Stimulated activated naive CD8-positive, alpha-beta T cell treated with anti-CD3 and anti-CD28 coated beads, Interleukin-15, amount 100 ng/mL, for 72 hours (primary cell): ENCODE results near the gene GADD45G.
A peak's percentile ranks its signal among the peaks of the same experiment; 100 is the strongest.

Experiments
- ATAC-seq: fragments of 150-1000 bp; cut with Tn5 transposase; 2 replicates; pipeline ENCODE4 v1.10.0; 2021; ENCODE audit warnings: mild to moderate bottlenecking, moderate library complexity
- DNase-seq, 2 donors: peaks; one replicate each; pipeline ENCODE4 v3.0.0; 2021 to 2022
- H3K27ac Mint-ChIP-seq, 2 donors: one replicate each; pipeline ENCODE4 v1.8.0; 2022; ENCODE audit warnings: mild to moderate bottlenecking in 2 of 2, mixed read lengths in 2 of 2, moderate library complexity in 2 of 2
- H3K27me3 Mint-ChIP-seq: one replicate; pipeline ENCODE4 v1.8.0; 2022; ENCODE audit warnings: mixed read lengths
- H3K4me1 Mint-ChIP-seq: one replicate; pipeline ENCODE4 v1.8.0; 2022; ENCODE audit warnings: mild to moderate bottlenecking, mixed read lengths
- H3K4me3 Mint-ChIP-seq, 2 donors: one replicate each; pipeline ENCODE4 v1.8.0; 2022; ENCODE audit warnings: mild to moderate bottlenecking in 2 of 2, mixed read lengths in 2 of 2, moderate library complexity in 1 of 2
- H3K9me3 Mint-ChIP-seq, 2 donors: one replicate each; pipeline ENCODE4 v1.8.0; 2022; ENCODE audit warnings: mixed read lengths in 2 of 2

GADD45G gene

GRCh38 chr9:89615661-89616060 is 10.8 kb downstream of the GADD45G start:
- Mint-ChIP-seq H3K4me1 (peaks cover 10% of the 10 kb centered on the region), H3K27ac (peak overlapping the region in 1 of 2 donors; percentile 93), H3K4me3 (no peak overlapping the region), H3K27me3 (peaks cover 11% of the 10 kb centered on the region), H3K9me3 (no peaks in the 10 kb centered on the region)
- ATAC-seq (no peak), DNase-seq (no peak)

DNA sequence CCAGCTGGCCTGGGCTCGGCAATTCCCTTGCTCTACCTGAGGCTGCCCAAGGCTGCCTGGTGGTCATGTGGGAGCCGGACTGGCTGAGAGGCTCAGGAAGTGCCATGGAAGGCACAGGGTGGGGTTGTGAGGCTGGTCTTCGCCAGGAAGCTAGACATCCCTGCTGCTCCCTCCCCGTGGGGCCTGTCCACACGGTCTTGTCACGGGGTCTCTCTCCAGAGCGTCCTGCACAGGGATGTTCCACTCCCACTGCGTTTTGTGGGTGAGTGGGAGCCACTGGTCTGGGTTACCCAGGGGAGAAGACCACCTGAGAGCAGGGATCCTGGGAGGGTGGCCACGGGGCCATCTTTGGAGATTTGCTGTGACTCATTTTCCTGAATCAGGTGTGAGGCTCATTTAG is 11.6 kb downstream of the GADD45G start:
- H3K27me3 Mint-ChIP-seq = peaks cover 7% of the 10 kb centered on the region
- H3K27ac Mint-ChIP-seq = no peak overlapping the region

GRCh38 chr9:89617978-89618377 is 13.2 kb downstream of the GADD45G start:
- Mint-ChIP-seq H3K4me3 (no peak overlapping the region), H3K4me1 (peaks cover 10% of the 10 kb centered on the region), H3K9me3 (no peaks in the 10 kb centered on the region), H3K27ac (no peak overlapping the region), H3K27me3 (peaks cover 1% of the 10 kb centered on the region)
- DNase-seq (no peak), ATAC-seq (no peak)

More for the DNA sequence above, 11.6 kb downstream of the GADD45G start:
- no peak for ATAC-seq
- Mint-ChIP-seq H3K4me1 (peaks cover 10% of the 10 kb centered on the region), H3K9me3 (no peaks in the 10 kb centered on the region), H3K4me3 (no peak overlapping the region)
- DNase-seq = no peak

- Mint-ChIP-seq H3K9me3 (no peaks in the 10 kb centered on the region), H3K27ac (no peak overlapping the region), H3K4me1 (peaks cover 3% of the 10 kb centered on the region), H3K4me3 (no peak overlapping the region), H3K27me3 (peaks cover 12% of the 10 kb centered on the region)
- DNase-seq = no peak
- peak; percentile 43 for ATAC-seq
Measured at GRCh38 chr9:89619019-89619418, 14.2 kb downstream of the GADD45G start.

DNA sequence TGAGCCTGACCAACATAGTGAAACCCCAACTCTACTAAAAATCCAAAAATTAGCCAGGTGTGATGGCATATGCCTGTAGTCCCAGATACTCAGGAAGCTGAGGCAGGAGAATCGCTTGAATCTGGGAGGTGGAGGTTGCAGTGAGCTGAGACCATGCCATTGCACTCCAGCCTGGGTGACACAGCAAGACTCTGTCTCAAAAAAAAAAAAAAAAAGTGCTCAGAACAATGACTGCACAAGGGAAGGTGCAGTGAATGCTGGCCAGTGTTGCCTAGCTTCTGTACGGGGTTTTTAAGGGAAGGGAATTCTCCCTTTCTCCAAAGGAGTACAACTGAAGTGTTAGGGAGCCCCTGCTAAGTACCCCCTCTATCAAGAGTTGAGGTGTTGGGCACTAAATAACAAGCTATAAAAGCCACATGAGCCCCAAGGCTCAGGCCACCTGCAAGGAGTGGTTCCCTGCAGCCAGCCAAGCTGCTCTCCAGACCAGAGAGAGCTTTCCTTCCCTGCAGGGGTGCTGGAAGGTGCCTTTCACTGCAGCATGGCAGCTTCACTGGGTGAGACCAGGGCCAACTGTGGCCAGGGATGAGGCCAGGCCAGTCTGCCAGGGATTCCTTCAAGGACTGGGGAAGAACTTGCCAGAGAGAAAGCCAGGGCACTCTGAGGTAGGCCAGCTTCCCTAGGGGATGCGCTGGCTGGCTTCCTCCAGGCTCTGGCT is 14.8 kb downstream of the GADD45G start:
- Mint-ChIP-seq H3K27me3 (peaks cover 17% of the 10 kb centered on the region), H3K9me3 (no peaks in the 10 kb centered on the region)

GRCh38 chr9:89621031-89621430 is 16.2 kb downstream of the GADD45G start:
- H3K9me3 Mint-ChIP-seq = no peaks in the 10 kb centered on the region
- no peak overlapping the region for H3K27ac Mint-ChIP-seq
- H3K4me3 Mint-ChIP-seq = no peak overlapping the region
- peaks cover 18% of the 10 kb centered on the region for H3K27me3 Mint-ChIP-seq
- ATAC-seq (no peak), DNase-seq (no peak)
- H3K4me1 Mint-ChIP-seq = no peaks in the 10 kb centered on the region

More for the DNA sequence above, 14.8 kb downstream of the GADD45G start:
- no peak overlapping the region for H3K4me3 Mint-ChIP-seq
- H3K27ac Mint-ChIP-seq = no peak overlapping the region
- DNase-seq (no peak), ATAC-seq (no peak)
- H3K4me1 Mint-ChIP-seq = no peaks in the 10 kb centered on the region

DNA sequence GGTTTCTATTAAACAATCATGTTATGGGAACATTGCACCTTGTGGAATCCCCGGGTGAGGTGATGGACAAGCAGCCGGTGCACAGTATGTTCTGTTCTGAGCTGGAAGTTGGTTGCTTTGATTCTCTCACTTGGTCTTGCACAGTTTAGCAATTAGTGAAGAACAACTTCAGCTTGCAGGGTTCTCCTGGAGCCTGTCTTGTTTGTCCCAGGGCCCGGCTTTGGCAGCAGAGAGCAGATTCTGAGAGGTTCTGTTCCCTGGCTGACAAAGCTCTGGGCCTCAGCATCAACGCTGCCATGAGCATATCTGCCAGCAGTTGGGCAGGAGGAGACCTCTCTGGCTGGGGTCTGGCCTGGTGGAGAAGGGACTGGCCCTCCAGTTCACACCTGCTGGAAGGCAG is 16.9 kb downstream of the GADD45G start:
- Mint-ChIP-seq H3K9me3 (no peaks in the 10 kb centered on the region), H3K4me3 (no peak overlapping the region), H3K4me1 (no peaks in the 10 kb centered on the region), H3K27me3 (peaks cover 18% of the 10 kb centered on the region), H3K27ac (no peak overlapping the region)
- DNase-seq = no peak
- ATAC-seq = no peak

- Mint-ChIP-seq H3K27me3 (peaks cover 18% of the 10 kb centered on the region), H3K9me3 (no peaks in the 10 kb centered on the region), H3K27ac (no peak overlapping the region), H3K4me1 (no peaks in the 10 kb centered on the region), H3K4me3 (no peak overlapping the region)
- DNase-seq (no peak), ATAC-seq (no peak)
Measured at GRCh38 chr9:89622933-89623861, 18.4 kb downstream of the GADD45G start.

DNA sequence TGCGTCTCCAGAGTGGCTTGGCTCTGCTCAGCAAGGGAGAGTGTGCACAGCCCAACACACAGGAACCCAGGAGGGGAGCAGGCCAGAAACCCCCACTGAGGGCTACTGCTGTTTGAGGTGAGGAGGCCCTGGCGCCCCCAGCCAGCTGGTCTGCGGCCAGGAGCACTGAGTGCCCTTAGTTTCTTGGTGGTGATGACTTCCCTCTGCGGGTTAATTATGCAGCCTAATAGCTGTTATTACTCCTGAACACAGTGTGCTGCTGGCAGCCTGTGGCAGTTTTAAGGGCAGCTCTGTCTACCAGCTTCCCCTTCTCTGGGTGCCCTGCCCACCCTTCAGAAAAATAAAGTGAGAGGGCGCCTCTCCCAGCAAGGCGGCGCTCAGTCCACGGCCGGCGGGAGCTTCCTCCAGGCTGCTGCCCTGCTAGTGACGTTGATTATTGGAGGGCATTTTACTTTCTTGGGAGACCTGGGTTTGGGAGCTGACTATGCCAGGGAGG is 19.2 kb downstream of the GADD45G start:
- peaks cover 18% of the 10 kb centered on the region for H3K27me3 Mint-ChIP-seq

GRCh38 chr9:89625721-89626687 is 21.2 kb downstream of the GADD45G start:
- no peaks in the 10 kb centered on the region for H3K9me3 Mint-ChIP-seq
- H3K4me1 Mint-ChIP-seq = no peaks in the 10 kb centered on the region
- DNase-seq (no peak), ATAC-seq (no peak)
- peaks cover 18% of the 10 kb centered on the region for H3K27me3 Mint-ChIP-seq
- H3K4me3 Mint-ChIP-seq = no peak overlapping the region
- H3K27ac Mint-ChIP-seq = no peak overlapping the region

More for the DNA sequence above, 19.2 kb downstream of the GADD45G start:
- no peaks in the 10 kb centered on the region for H3K9me3 Mint-ChIP-seq
- H3K4me1 Mint-ChIP-seq = no peaks in the 10 kb centered on the region
- DNase-seq (no peak), ATAC-seq (no peak)
- peak overlapping the region in 1 of 2 donors; percentile 34 for H3K27ac Mint-ChIP-seq
- H3K4me3 Mint-ChIP-seq = no peak overlapping the region

DNA sequence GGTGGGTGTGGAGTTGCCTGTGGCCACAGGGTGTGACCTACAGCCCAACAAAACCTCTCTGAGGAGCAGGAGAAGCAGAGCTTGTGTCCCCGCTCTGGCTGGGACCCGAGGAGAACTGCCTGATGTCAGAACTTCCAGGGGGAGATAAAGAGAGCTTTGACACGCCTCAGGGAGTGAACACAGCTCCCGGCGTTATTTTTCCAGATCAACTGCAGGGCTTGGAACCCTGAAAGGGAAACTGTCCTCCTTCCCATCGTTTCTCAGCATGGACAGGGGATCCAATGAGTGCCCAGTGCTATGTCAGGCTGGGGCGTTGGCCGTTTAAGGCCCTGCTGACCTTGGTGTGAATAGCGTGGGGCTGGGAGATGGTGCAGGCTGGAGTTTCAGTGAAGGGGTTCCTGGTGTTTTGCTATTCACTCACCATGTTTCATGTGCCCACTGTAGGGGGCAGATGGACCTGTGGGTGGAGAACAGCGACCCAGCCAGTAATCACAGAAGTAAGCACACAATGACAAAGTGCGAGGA is 22.0 kb downstream of the GADD45G start:
- Mint-ChIP-seq H3K27me3 (peaks cover 18% of the 10 kb centered on the region), H3K27ac (no peak overlapping the region), H3K9me3 (no peaks in the 10 kb centered on the region), H3K4me3 (no peak overlapping the region), H3K4me1 (no peaks in the 10 kb centered on the region)
- ATAC-seq (no peak), DNase-seq (no peak)

- Mint-ChIP-seq H3K4me3 (no peak overlapping the region), H3K9me3 (no peaks in the 10 kb centered on the region), H3K27ac (no peak overlapping the region), H3K27me3 (peaks cover 10% of the 10 kb centered on the region), H3K4me1 (no peaks in the 10 kb centered on the region)
- ATAC-seq (no peak), DNase-seq (no peak)
Measured at GRCh38 chr9:89628601-89629000, 23.8 kb downstream of the GADD45G start.

GRCh38 chr9:89629081-89629976 is 24.5 kb downstream of the GADD45G start:
- ATAC-seq (peak; percentile 48), DNase-seq (peak in 1 of 2 donors; percentile 23)
- Mint-ChIP-seq H3K4me3 (no peak overlapping the region), H3K27me3 (peaks cover 3% of the 10 kb centered on the region), H3K4me1 (no peaks in the 10 kb centered on the region), H3K27ac (no peak overlapping the region), H3K9me3 (no peaks in the 10 kb centered on the region)

- Mint-ChIP-seq H3K9me3 (no peaks in the 10 kb centered on the region), H3K27ac (no peak overlapping the region), H3K27me3 (no peaks in the 10 kb centered on the region), H3K4me3 (no peak overlapping the region), H3K4me1 (no peaks in the 10 kb centered on the region)
- ATAC-seq (no peak), DNase-seq (no peak)
Measured at GRCh38 chr9:89630508-89630907, 25.7 kb downstream of the GADD45G start.
